G401.6 (cell line): ENCODE measurements around the gene VCP.

ENCODE experiments used
- FAIRE-seq: peaks from 2 replicates; lab custom pipeline; 2012; peaks lifted over from hg19 to GRCh38; lab: Jason Lieb, UNC

VCP gene

DNA sequence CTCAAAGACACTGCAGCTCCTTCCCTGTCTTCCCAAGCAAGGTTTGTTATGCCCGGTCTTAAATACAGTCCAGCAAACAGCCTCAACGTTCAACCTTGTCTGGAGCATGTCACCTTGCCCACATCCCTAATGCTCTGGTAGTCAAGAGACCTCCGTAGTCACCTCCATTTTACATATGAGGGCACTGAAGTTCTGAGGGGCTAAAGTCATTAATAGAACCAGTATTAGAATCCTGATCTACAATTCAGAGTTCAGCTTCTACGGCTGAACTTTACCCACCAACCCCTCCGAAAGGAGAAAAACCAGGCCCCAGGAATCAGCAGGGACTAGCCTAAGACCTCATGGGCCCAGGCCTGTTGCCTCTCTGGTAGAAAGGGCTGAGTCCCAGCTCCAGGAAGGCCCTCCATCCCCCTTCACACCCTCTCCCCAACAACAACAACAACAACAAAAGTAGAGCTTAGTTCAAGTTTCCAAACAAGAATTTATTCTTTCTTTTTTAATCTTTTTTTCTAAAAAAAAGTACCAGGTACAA, 31.3 kb upstream of the VCP start:
- no peak for FAIRE-seq

DNA sequence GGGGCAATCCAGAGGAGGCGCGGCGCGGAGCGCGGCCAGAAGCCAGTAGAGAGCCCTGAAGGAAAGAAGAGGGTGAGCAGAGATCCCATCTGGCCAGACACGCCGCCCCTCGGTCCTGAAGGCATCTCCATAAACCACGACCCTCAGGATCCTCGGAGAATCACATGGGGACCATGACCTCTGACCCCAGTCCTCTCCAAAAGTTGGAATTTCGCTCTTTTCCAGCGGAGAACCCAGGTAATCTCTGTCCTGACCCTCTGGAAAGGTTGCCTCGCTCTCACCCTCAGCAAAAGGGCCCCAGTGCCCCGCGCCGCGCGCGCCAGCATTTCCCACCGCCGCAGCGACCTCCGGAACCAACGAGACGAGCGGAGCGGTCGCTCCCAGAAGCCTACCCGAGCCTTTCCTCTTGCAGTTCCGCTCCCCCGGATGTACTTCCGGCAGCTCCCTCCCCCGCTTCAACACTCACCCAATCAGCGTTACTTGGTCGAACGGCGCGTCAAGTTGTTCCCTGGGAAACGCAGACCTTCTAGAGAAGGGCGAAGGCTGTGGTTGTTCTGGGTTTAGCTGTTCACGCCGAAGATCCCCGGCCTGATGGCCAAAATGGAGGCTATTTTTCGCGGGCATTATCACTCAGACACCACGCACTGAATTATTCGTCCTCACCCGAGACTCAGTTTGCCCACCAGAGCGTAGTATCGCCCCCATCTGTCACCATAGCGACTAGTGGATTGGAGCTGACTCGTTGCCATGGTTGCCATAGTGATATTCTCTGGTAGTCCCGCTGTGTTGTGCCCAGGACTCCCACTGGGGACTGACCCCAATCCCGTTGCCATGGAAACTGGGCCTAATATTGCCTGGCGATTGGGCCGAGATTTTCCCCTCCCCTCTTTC, 30.6 kb upstream of the VCP start, which contains the start of gene STOML2:
TSS of gene STOML2 (minus strand) at position 363 of the 891 bp plus-strand sequence. CDS start at position 326, 37 bp downstream.
- FAIRE-seq: peak; percentile 94

DNA sequence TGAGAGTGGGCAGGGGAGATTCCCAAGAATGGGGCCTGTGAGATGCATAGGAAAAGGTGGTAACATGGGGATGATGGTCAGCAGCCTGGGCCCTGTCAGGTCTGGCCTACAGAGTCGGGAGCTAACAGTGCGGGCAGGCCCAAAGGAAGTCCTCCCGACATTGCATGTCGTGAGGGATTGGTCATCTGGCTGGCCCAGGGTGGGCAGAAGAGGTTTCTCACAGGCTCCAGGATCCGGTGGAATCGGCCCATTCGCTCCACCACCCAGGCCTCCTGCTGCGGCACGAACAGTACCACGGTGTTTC, 30.0 kb upstream of the VCP start:
- no peak for FAIRE-seq

DNA sequence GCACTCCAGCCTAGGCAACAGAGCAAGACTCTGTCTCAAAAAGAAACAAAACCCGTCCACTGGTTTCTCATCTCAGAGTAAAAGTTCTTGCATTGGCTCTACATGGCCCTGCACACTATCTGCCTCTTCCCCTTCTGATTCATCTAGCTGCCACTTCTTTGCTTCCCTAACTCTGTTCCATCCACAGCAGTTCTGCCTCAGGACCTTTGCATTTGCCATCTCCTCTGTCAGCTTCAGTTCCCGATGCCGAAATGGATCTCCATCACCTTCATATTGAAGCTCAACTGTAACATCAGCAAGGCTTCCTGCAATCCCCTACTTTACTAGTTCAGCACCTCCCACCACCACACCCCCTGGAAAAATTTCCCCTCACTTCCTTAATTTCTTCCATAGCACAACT, 25.1 kb upstream of the VCP start:
- no peak for FAIRE-seq

DNA sequence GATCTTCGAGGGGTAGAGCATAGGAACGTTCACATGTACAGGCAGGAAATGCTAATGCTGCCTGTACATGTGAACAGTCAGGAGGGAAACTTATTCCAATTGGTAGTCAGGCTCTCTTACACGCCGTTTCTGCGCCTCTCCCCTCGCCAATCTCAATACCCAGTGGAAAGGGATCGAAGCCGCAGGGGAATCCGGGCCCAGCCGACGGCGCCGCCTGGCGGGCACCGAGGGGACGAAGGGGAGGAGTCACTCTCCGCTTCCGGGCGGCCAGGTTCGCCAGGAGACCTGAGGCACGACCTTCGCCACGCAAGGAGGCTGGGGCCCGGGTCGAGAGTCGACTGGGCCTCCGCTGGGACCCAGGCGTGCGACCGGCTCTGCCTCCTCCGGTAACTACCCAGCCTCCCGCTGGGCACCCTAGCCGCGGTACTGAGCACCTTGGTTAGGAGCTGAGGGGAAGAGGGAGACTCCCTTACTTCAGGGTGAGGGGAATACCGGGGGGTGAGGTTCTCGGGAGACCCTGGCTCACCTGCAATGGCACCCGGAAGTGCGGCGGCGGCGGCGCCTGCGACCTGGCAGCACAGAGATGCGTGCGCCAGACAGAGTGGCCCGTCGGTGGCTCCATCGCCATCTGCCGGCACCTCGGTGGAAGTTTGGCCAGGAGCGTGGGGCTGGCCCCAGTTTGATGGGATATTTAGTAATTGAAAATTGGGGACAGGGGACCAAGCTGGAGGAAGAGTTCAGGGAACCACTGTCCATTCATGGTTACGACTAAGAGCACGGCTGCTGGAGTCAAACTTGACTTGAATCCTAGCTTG, 23.8 kb upstream of the VCP start, which contains the start of gene PIGO:
TSS of gene PIGO (minus strand) at position 557 of the 815 bp plus-strand sequence. CDS start 1,026 bp downstream, outside the sequence.
- peak; percentile 81 for FAIRE-seq

DNA sequence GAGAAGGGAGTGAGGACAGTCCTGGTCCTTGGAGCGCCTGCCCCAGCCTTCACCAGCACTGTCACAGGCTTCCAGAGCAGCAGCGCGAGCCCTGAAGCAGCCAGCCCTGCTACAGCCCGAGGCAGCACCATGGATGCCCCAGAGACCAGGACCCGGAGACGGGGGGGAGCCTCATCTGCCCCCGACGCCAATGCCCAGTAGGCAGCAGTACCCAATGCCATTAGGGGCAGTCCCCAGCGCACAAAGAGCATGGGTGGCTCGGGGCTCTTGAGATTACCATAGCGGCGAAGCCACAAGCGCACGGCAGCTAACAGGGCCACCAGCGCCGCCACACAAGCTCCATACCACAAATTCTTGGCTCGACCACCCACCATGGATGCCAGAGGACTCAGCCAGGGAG, 19.1 kb upstream of the VCP start:
- no peak for FAIRE-seq

DNA sequence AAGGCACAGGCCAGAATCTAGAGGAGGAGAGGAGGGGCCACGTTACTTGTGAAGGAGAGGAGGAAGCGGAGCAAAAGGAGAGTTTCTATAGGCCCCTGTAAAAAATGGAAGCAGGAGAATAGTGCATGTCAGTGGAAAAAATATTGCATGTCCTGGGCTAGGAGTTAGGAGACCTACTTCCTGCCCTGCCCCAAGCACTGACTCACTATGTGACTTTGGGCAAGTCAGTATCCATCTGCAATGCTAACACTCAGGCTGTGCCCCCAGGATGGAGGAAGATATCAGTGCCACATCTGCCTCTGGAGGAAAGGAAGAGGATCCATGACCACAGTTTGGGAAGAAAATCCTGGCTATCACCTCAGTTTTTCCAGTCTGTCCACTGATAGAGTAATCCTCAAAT, 17.0 kb upstream of the VCP start:
- FAIRE-seq: no peak

DNA sequence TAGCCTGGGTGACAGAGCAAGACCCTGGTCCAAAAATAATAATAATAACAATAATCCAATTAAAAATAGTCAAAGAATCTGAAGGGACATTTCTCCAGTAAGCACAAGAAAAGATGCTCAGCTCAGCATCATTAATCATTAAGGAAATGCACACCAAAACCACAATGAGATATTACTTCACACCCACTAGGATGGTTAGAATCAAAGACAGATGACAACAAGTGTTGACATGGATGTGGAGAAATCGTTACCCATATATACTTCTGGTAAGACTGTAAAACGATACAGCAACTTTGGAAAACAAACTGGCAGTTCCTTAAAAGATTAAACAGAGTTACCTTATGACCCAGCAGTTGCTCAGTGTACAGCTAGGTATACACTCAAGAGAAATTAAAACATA, 12.7 kb upstream of the VCP start:
- no peak for FAIRE-seq

DNA sequence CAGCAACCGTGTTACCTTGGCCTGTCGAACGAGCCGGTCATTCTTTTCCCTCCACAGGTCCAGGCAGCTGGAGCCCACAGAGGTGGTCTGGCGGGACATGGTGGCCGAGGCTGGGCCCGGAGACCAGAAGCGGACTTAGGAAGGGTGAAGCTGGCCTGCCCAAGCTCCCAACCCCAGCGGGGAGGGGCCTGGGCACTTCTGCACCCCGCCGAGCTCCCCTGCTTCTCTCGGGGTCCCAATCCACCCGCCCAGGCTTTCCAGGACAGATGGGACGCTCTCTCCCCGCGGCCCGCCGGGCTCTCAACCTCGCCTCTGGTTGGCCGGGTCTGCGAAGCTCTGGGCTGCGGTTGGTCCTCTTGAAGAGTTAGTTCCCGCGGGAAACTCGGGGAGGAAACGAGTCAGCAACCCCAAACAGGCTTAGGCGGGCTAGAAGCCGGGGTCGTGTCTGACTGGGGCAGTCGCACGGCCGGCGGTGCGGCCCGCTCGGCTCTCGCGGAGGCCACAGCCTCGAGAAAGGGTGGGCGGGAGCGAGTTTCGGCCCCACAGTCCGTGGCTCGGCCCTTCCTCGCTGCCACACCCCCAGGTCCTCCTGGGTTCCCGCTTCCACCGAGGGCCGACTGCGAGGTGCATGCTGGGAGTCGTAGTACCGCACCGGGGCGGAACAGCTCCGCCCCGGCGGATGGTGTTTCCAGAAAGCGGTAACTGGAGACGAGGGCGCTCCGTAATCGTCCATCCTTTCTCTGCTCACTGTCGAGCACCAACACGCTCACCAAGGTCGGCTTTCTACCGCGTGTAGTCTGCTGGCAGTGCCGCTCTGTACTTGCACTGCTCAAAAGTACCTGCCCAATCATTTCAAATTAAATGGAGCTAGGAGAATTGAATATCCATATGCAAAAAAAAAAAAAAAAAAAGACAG, 7.3 kb upstream of the VCP start, which contains the start of gene FANCG:
TSS of gene FANCG (minus strand) at position 517 of the 916 bp plus-strand sequence. CDS start at position 99, 418 bp downstream.
- FAIRE-seq: peak; percentile 91

DNA sequence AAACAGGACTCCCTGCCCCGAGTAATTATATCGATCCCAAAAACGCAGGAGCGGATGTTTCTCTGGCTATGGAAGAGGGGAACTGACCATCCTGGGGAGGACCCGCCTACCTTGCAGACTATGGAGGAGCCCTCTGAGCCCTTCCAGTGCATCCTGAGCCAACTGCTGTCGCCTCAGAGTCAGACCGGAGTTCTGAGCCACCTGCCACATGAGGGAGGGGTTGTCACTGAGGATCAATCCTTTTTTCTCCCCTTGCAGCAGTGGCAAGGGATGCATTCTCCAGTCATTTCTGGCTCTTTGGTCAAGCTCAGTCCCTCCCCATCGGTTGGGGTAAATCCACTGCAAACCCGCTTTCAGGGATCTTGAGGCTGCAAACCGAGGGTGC, 6.6 kb upstream of the VCP start:
- FAIRE-seq: no peak

DNA sequence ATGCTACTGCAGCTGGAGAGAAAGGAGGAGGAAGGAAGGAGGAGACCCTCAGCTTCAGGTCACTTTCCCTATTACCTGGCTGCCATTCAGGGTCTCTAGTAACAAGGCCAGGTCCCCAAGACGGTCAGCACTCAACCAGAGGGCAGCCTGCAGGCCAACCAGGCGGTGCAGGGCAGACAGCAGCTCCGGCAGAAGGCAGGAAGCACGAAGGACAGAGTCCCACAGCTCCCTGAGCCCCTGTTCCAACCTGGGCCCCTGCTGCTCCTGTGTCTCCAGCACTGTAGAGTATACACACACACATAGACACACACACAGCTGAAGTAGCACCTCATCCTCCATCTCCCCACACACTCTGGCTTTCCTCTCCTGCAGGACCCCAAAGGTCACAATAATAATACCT, 5.6 kb upstream of the VCP start:
- FAIRE-seq: no peak

DNA sequence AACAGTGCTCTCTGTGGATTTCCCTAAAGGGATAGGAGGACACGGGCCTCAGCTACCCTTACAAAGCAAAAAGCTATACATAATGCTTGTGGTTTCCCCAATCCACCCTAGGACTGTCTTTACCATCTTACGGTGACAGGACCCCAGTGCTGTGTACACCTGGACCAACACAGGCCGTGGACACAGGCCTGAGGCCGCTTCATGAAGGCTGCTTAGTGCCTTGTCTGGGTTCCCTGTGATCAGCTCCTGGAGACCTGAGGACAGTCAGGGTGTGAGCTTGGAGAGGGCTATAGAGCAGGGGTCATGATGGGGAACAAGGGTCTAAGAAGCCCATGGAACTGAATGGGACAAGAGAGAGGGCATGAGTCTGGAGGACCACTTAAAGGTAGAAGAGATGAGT, 4.4 kb upstream of the VCP start:
- FAIRE-seq: no peak

DNA sequence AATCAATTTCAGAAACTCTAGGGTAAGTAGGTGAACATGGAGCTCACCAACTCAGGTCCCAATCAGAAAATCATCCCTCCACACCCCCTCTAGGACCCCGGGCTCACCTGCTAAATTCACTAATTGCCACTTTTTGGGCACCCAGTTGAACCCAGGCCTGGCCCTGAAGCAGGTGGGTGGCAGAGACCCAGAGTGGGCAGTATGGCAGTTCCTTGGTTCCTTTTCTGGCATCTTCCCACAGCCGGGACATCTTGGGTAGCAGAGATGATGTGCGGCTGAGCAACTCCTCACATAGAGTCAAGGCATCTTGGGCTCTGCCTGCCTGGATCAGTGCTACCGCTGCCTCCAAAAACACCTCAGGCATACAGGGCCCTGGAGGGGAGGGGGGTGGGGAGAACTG, 2.9 kb upstream of the VCP start:
- no peak for FAIRE-seq

DNA sequence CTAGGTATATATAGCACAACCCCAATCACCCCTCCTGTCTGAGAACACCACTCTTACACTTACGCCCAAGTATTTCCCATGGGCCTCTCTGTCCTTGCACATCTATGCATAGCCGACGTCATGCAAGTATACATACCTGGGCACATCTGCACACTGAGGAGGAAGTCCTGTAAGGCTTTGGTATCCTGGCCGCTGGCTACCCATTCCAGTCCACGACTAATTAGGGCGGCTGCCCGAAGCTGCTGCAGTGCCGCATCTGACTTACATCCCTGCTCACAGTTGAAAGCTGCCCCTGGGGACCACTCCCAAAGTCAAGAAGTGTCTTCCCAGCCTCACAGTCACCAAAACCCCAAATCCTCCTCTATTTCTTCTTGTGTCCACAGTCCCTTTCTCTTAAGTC, 2.4 kb upstream of the VCP start:
- no peak for FAIRE-seq

DNA sequence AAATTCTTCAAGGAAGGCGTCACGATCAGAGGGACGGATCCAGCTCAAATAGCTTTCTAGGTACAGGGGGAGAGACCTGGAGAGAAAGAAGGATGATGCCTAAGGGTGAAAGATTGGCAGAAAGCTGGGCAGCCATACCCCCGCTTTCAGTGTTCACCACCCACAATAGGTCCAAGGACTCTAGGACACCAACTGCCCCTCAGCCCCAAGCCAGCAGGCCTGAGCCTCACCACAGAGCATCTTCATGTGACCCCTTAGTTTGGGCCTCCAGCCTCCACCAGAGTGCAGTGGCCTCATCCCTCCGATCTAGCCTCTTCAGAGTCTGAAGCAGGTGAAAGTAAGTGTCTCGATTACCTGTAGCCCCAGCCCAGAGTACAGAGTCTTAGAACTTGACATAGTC, 1.7 kb upstream of the VCP start:
- FAIRE-seq: no peak

DNA sequence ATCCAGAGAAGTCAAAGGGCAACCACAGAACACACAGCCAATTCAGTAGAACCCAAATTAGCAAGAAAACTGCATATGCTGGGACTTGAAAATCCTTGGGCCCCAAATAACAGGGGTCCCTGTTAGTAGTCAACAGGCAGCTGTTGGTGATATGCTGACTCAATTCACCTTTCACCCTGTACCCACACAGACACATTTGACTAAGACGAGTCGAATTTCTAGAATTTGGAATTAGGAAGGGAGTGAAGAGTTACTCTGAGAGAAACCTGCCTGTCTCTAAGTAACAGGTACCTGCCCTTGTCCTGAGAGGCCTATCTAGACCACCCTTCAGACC, 821 bp upstream of the VCP start:
- FAIRE-seq: no peak

DNA sequence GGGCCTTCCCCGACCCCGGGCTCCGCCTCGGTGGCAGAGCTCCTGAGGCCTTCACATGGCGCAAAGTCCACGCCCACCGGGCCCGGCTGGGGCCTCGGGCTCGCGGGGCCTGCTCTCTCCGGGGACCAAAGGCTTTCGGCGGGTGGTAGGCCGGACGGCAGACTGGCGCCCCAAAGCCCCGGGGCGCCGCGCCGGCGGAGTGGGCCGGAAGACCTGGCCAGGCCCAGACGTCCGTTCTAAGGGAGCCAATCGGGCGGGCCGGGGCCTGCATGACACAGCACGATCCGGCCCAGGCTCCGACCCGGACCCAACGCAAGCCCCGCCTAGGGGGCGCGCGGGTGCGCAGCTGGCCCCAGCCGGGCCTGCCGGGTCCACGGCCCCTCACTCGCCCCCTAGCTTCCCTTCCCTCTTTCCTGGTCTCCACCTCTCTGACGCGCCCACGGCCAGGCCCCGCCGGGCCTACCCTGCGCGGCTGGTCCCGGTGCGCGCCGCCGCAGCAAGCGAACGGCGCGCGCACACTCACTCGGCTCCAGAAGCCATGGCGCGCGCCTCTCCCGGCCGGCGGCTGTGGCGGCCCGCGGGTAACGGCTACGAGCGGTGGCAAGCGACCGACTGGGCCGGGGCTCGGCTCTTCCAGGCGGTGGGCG, 488 bp downstream of the VCP start:
- FAIRE-seq: no peak

DNA sequence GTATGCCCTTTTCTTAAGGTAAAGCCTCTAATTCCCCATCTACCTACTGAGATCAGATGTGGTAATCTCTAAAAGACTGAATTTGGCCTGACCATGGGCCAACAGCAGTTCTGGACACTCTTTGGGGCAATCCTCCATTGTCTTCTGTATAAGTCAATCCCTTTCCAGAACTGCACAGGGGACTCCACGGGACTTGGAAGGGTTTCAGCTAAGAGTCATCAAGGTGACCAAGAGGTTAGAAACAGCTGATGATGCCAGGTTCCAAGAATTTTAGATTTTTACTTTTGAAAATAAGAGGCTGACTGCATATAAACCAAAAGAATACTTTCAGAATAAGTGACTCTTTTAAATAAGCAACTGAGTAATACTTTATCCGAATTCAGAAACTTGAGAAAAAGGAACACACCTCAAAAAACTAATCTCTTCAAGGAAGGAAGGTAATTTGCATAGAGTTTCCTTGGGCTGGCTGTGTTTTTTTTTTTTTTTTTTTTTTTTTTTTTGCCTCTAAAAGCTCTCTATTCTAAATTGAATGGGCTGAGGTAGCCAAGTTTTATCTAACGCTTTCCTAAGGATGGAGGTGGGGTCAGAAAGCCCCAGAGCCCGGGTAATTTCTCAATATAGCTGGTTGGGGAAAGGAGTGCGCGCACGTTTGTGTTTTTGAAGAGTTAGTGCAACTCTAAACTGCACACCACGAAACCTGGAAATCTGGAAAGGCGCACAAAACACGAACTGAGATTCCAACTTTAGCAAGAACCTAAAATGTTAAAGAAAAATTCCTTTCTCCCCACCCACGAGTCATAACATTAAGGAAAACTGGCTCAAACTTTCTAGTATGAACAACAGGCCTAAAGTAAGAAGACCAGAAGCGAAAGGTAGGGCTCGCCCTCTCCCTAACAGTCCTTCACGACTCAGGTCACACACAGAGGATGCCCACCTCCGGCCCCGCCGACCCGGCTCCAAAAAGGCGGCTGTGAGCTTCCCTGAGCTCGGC, 1.3 kb downstream of the VCP start:
- FAIRE-seq: no peak

DNA sequence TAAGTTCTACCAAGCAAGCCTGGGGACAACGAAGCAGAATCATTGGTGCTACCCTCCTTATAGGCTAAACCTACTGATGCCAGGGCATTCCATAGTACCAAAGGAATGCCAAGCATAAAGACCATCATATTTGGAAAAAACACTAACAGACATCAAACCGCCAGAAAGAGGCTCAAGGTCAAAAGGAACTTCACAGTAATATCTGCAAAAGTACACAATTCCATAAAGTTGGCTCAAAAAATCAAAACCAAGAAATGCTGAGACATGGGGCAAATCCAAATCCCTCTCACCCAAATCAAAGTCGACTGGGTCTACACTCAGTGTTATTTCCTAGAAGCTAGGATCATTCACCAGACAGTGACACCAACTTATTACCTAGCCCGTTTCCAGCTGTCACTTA, 3.4 kb downstream of the VCP start:
- no peak for FAIRE-seq

DNA sequence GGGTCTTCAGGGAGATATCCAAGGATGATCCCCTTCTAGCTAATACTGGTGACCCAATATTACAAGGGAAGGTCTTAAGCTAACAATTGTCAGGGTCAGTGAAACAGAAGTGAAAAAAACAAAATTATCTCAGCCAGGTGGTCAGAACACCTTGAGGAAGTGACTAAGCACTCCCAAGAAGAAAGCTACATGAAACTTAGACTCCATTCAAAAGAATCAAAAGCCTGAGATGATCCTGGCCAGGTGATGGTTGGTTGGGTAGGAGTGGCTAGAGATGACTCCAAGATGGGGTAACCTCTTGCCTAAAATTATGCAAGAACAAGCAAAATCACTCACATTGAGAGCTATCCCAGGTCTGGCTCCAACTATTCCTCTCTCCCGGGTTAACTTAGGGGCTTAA, 5.4 kb downstream of the VCP start:
- FAIRE-seq: no peak
